ENCODE results near the gene SCART1. TPM values are rescaled to one million over a fixed set of nuclear protein-coding genes. Genes with fewer than 3 reads are reported as not detected.
"Not testable (repeated sequence)": the region's sequence is repeated elsewhere in the genome, so short reads cannot be mapped to it uniquely, and the experiment has no call there.

The SCART1 gene
- total RNA-seq, 8 experiments from 2014 or later: 0.43 to 6.3 (median 1.2) TPM

GRCh38 chr10:133475425-133475734, 21.6 kb downstream of the SCART1 start:
- WGBS, 10 experiments: 40 to 100% (median 47%) methylated on average over 1 to 5 of the region's 5 CpGs; no CpG with 5 or more reads in 3 of the 10 experiments
- no peak for ATAC-seq (replicated peaks in 6 of 8)
- Histone ChIP-seq H3K4me1 (replicated peaks in 1 of 2) (no peaks in the 10 kb centered on the region), H3K4me3 (no peak overlapping the region), H3K27ac (no peak overlapping the region)
- in situ Hi-C loops (cut with MboI; ENCODE audit: low pct_unique_long_range_greater_than_20kb in 2 of 9, low sequenced_read_pairs in 9 of 9, unreplicated experiment in 9 of 9): no loop called here

DNA sequence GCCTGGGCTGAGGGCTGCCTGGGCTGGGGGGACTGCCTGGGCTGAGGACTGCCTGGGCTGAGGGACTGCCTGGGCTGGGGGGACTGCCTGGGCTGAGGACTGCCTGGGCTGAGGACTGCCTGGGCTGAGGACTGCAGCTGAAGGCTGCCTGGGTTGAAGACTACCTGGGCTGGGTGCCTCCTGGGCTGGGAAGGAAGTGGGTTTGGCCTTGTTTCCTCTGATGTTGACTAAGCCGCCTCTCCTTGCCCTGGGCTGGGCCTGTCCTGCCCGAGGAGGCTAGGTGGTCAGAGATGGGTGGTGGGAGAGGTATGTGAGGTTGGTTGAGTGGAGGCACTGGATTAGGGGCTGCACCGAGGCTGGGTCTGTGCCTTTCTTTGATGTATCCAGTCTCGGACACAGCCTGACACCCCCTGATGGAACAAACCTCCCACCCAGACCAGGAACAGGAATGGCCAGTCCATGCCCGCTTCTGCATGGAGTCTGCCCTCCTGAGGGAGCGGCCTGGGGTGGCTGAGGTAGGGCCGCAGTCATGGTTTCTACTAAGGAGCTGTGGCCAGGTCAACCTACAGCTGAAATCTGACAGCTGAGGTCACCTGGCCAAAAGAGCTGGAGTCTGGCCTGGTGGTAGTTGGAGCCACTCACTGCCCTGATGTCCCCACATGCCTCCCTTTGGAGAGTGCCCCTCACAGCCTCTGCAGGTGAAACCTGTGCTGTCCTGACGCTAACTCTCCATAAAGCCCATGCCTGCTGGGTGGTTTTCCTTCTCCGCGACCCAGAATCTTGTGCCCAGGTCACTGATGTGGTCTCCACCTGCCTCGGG, 22.3 kb downstream of the SCART1 start:
- ATAC-seq (replicated peaks in 6 of 8): no peak
- WGBS, 10 experiments: 0 to 100% (median 50%) methylated on average over 1 to 9 of the region's 11 CpGs; no CpG with 5 or more reads in 4 of the 10 experiments

DNA sequence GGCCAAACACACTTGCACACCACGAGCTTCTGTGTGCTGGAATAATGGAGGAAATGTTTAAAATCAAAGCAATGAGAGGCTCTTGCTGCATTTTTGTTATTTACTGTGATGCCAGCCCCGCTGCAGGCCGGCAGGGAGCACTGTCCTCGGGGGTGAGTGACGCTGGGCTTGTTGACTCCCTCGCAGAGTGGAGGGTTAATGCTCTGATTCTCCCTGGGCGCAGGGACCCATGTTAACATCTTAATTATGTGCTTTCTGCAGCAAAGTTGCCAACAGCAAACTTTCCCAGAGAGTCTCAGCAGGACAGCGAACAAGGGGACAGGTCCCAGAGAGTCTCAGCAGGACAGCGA, 22.9 kb downstream of the SCART1 start:
- no peak for ATAC-seq (replicated peaks in 6 of 8)
- H3K4me1 ChIP-seq (replicated peaks in 1 of 2): no peaks in the 10 kb centered on the region
- H3K27ac ChIP-seq: no peak overlapping the region
- no peak overlapping the region for H3K4me3 ChIP-seq
- WGBS, 10 experiments: 38 to 65% (median 47%) methylated on average over 2 to 7 of the region's 9 CpGs; no CpG with 5 or more reads in 4 of the 10 experiments
- in situ Hi-C loops (cut with MboI; ENCODE audit: low pct_unique_long_range_greater_than_20kb in 2 of 9, low sequenced_read_pairs in 9 of 9, unreplicated experiment in 9 of 9): no loop called here

More for the DNA sequence above, 22.3 kb downstream of the SCART1 start:
- H3K4me1 ChIP-seq (replicated peaks in 1 of 2): no peaks in the 10 kb centered on the region
- in situ Hi-C loops (cut with MboI; ENCODE audit: low pct_unique_long_range_greater_than_20kb in 2 of 9, low sequenced_read_pairs in 9 of 9, unreplicated experiment in 9 of 9): no loop called here
- no peak overlapping the region for H3K27ac ChIP-seq
- no peak overlapping the region for H3K4me3 ChIP-seq

DNA sequence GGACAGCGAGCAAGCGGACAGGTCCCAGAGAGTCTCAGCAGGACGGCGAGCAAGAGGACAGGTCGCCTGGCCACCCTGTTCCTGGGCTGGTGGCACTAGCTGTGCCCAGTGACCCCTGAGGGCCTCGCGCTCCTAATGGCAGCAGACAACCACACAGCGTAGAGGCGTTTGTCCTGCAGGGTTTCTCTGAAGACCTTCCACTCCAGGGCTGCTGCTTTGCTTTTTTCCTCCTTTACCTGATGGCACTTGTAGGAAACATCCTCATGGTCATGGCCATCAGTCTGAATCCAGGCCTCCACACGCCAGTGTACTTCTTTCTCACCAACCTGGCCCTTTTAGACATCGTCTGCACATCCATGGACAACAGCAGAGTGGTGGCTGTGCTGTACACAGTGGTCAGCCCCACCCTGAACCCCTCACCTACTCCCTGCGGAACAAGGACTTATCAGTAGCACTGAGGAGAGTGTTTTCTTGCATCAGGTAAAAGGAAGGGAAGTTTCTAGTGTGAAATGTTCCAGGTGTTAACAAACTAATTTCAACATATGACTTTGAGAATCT, 27.4 kb downstream of the SCART1 start:
- WGBS, 10 experiments: 0 to 80% (median 56%) methylated on average over 1 to 9 of the region's 12 CpGs; no CpG with 5 or more reads in 3 of the 10 experiments
- ATAC-seq (replicated peaks in 6 of 8): no peak
- H3K4me3 ChIP-seq: no peak overlapping the region
- in situ Hi-C loops (cut with MboI; ENCODE audit: low pct_unique_long_range_greater_than_20kb in 2 of 9, low sequenced_read_pairs in 9 of 9, unreplicated experiment in 9 of 9): no loop called here
- no peak overlapping the region for H3K27ac ChIP-seq
- no peaks in the 10 kb centered on the region for H3K4me1 ChIP-seq (replicated peaks in 1 of 2)

GRCh38 chr10:133481657-133482056, 27.9 kb downstream of the SCART1 start:
- in situ Hi-C loops (cut with MboI; ENCODE audit: low pct_unique_long_range_greater_than_20kb in 2 of 9, low sequenced_read_pairs in 9 of 9, unreplicated experiment in 9 of 9): no loop called here

GRCh38 chr10:133484818-133485217, 31.1 kb downstream of the SCART1 start:
- Histone ChIP-seq H3K4me1 (replicated peaks in 1 of 2) (no peaks in the 10 kb centered on the region), H3K4me3 (no peak overlapping the region), H3K27ac (no peak overlapping the region)
- in situ Hi-C loops (cut with MboI; ENCODE audit: low pct_unique_long_range_greater_than_20kb in 2 of 9, low sequenced_read_pairs in 9 of 9, unreplicated experiment in 9 of 9): no loop called here
- ATAC-seq (replicated peaks in 6 of 8): no peak

More at GRCh38 chr10:133481657-133482056, 27.9 kb downstream of the SCART1 start:
- H3K4me1 ChIP-seq (replicated peaks in 1 of 2): no peaks in the 10 kb centered on the region
- H3K27ac ChIP-seq: no peak overlapping the region
- no peak overlapping the region for H3K4me3 ChIP-seq
- no peak for ATAC-seq (replicated peaks in 6 of 8)
- 27 to 74% (median 65%) methylated on average over 2 to 8 of the region's 10 CpGs; no CpG with 5 or more reads in 4 of the 10 experiments for WGBS, 10 experiments

- in situ Hi-C loops (cut with MboI; ENCODE audit: low pct_unique_long_range_greater_than_20kb in 2 of 9, low sequenced_read_pairs in 9 of 9, unreplicated experiment in 9 of 9): no loop called here
- H3K4me1 ChIP-seq (replicated peaks in 1 of 2): no peaks in the 10 kb centered on the region
- ATAC-seq (replicated peaks in 6 of 8): no peak
- H3K27ac ChIP-seq: no peak overlapping the region
- H3K4me3 ChIP-seq: no peak overlapping the region
Measured at GRCh38 chr10:133487085-133487484, 33.3 kb downstream of the SCART1 start.

- in situ Hi-C loops (cut with MboI; ENCODE audit: low pct_unique_long_range_greater_than_20kb in 2 of 9, low sequenced_read_pairs in 9 of 9, unreplicated experiment in 9 of 9): no loop called here
- H3K27ac ChIP-seq: no peak overlapping the region
Measured at GRCh38 chr10:133488354-133488753, 34.6 kb downstream of the SCART1 start.

GRCh38 chr10:133489816-133490588, 36.3 kb downstream of the SCART1 start:
- ATAC-seq (replicated peaks in 6 of 8): no peak
- WGBS, 10 experiments: 10 to 71% (median 20%) methylated on average over 1 to 2 of the region's 2 CpGs; no CpG with 5 or more reads in 5 of the 10 experiments
- Histone ChIP-seq H3K4me3 (no peak overlapping the region), H3K4me1 (replicated peaks in 1 of 2) (no peaks in the 10 kb centered on the region), H3K27ac (no peak overlapping the region)
- in situ Hi-C loops (cut with MboI; ENCODE audit: low pct_unique_long_range_greater_than_20kb in 2 of 9, low sequenced_read_pairs in 9 of 9, unreplicated experiment in 9 of 9): no loop called here

More at GRCh38 chr10:133488354-133488753, 34.6 kb downstream of the SCART1 start:
- ATAC-seq (replicated peaks in 6 of 8): peak in 2 of 8 experiments; percentile 89 to 96
- Histone ChIP-seq H3K4me1 (replicated peaks in 1 of 2) (no peaks in the 10 kb centered on the region), H3K4me3 (no peak overlapping the region)

- H3K4me1 ChIP-seq (replicated peaks in 1 of 2); H3K4me3 ChIP-seq; in situ Hi-C loops (cut with MboI; ENCODE audit: low pct_unique_long_range_greater_than_20kb in 2 of 9, low sequenced_read_pairs in 9 of 9, unreplicated experiment in 9 of 9); ATAC-seq (replicated peaks in 6 of 8); H3K27ac ChIP-seq: not testable (repeated sequence)
- 0 to 60% (median 22%) methylated on average over 1 to 4 of the region's 4 CpGs; no CpG with 5 or more reads in 3 of the 10 experiments for WGBS, 10 experiments
Measured at GRCh38 chr10:133493562-133493961, 39.8 kb downstream of the SCART1 start.

GRCh38 chr10:133497363-133497762, 43.6 kb downstream of the SCART1 start:
- H3K4me3 ChIP-seq: not testable (repeated sequence)

GRCh38 chr10:133499176-133499575, 45.4 kb downstream of the SCART1 start:
- ATAC-seq (replicated peaks in 6 of 8); H3K27ac ChIP-seq; H3K4me3 ChIP-seq; in situ Hi-C loops (cut with MboI; ENCODE audit: low pct_unique_long_range_greater_than_20kb in 2 of 9, low sequenced_read_pairs in 9 of 9, unreplicated experiment in 9 of 9); H3K4me1 ChIP-seq (replicated peaks in 1 of 2): not testable (repeated sequence)
- WGBS, 10 experiments: 0% methylated on average over 1 of the region's 1 CpG; no CpG with 5 or more reads in 9 of the 10 experiments

More at GRCh38 chr10:133497363-133497762, 43.6 kb downstream of the SCART1 start:
- ATAC-seq (replicated peaks in 6 of 8); H3K27ac ChIP-seq; in situ Hi-C loops (cut with MboI; ENCODE audit: low pct_unique_long_range_greater_than_20kb in 2 of 9, low sequenced_read_pairs in 9 of 9, unreplicated experiment in 9 of 9); H3K4me1 ChIP-seq (replicated peaks in 1 of 2): not testable (repeated sequence)
- 6 to 40% methylated on average over 2 to 3 of the region's 6 CpGs; no CpG with 5 or more reads in 8 of the 10 experiments for WGBS, 10 experiments

DNA sequence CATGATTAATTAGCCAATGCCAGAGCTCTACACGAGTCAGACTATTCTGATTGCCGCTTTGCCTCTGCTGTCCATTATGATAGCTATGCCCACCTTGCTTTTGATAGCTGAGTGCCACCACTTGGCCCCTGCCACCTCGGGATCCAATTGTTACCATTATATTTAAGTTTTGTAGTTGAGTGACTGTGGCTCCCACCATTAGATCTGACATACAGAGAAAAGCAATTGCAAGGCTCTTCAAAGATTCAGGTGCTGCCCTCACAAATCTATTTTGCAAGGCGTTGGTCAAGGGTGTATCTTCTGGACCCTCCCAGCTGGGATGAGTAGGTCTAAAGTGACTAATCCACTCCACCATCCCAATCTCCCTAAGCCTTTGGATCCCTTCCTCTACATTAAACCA, 47.2 kb downstream of the SCART1 start:
- in situ Hi-C loops (cut with MboI; ENCODE audit: low pct_unique_long_range_greater_than_20kb in 2 of 9, low sequenced_read_pairs in 9 of 9, unreplicated experiment in 9 of 9); H3K27ac ChIP-seq; H3K4me1 ChIP-seq (replicated peaks in 1 of 2); ATAC-seq (replicated peaks in 6 of 8); H3K4me3 ChIP-seq: not testable (repeated sequence)
- WGBS, 10 experiments: 0 to 58% (median 24%) methylated on average over 1 to 4 of the region's 4 CpGs; no CpG with 5 or more reads in 2 of the 10 experiments

All from motor neuron (in vitro differentiated cells).